ENCODE data around the gene LEMD3.

DNA sequence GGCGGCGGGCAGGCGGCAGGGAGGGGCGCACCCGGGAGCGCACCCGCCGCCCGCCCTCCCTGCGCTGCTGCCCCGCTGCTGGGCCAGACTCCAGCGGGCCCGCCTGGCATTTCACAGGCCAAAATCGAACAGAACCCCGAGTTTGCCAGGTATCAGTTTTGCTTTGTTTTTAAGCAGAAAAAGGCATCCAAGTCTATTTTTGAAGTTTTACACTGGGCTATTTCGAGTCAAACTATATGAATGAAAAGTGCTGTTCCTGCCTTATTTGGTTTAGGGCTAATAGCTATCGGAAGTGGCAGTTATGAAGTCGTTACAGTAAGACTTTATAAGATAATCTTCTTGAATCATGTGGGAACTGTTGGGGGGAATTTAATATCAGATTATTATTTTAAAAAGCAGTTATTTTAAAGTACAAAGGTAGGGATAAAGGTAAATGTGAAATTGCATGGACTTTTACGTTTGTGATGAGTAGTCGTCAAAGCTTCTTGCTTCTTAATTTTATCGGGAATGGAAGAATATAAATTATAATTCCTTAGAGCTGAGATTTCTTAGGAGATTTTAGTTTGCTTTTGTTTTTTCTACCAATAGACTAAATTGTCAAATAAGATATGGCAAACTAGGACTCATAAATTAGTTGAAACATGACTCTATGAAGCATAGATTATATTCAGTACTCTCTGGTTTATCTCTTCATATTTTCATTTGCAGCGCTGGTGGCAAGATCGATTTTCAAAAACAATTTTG lies 110.2 kb downstream of the LEMD3 start:
- TF ChIP-seq POLR2A (IDR thresholded peaks at IDR 0.05): no peak
- TF ChIP-seq, protein P1, sequence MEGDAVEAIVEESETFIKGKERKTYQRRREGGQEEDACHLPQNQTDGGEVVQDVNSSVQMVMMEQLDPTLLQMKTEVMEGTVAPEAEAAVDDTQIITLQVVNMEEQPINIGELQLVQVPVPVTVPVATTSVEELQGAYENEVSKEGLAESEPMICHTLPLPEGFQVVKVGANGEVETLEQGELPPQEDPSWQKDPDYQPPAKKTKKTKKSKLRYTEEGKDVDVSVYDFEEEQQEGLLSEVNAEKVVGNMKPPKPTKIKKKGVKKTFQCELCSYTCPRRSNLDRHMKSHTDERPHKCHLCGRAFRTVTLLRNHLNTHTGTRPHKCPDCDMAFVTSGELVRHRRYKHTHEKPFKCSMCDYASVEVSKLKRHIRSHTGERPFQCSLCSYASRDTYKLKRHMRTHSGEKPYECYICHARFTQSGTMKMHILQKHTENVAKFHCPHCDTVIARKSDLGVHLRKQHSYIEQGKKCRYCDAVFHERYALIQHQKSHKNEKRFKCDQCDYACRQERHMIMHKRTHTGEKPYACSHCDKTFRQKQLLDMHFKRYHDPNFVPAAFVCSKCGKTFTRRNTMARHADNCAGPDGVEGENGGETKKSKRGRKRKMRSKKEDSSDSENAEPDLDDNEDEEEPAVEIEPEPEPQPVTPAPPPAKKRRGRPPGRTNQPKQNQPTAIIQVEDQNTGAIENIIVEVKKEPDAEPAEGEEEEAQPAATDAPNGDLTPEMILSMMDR (IDR thresholded peaks at IDR 0.05): no peak
